Tibial artery (tissue), 4 donors: ENCODE measurements around the gene LIMS1.
"Not testable (repeated sequence)": the region's sequence is repeated elsewhere in the genome, so short reads cannot be mapped to it uniquely, and the experiment has no call there.

Experiments
- DNase-seq, 2 donors: peaks; one replicate each; pipeline ENCODE4 v3.0.0-alpha.2; 2019
- H3K27ac ChIP-seq, 2 donors: fragments of 200-600 bp; sonication (generic) in 1 of 2; 1 replicate in 1 of 2; 2 replicates in 1 of 2; pipeline ENCODE4 v1.5.1; 2018 to 2019; ENCODE audit warnings: mild to moderate bottlenecking in 1 of 2
- H3K27me3 ChIP-seq, 2 donors: fragments of 200-600 bp; sonication (generic) in 1 of 2; one replicate each; pipeline versions ENCODE4 v1.5.1 to v1.6.0; 2016 to 2019
- H3K36me3 ChIP-seq, 3 donors: fragments of 200-600 bp; sonication (generic) in 2 of 3; one replicate each; pipeline ENCODE4 v1.5.1; 2016 to 2019; ENCODE audit warnings: mild to moderate bottlenecking in 2 of 3
- H3K4me1 ChIP-seq, 4 donors: fragments of 200-600 bp; sonication (generic) in 2 of 4; 1 replicate in 3 of 4; 2 replicates in 1 of 4; pipeline ENCODE4 v1.5.1; 2016 to 2019
- H3K4me3 ChIP-seq, 2 donors: fragments of 200-600 bp; sonication (generic) in 1 of 2; 1 replicate in 1 of 2; 2 replicates in 1 of 2; pipeline ENCODE4 v1.5.1; 2018 to 2019; ENCODE audit warnings: mild to moderate bottlenecking in 2 of 2
- H3K9me3 ChIP-seq, 3 donors: fragments of 200-600 bp; sonication (generic) in 1 of 3; one replicate each; pipeline ENCODE4 v1.5.1; 2016 to 2019
- intact Hi-C: fragments of 100-400 bp; cut with DNase I; formaldehyde crosslinking; loops from one replicate; pipeline ENCODE4 v1.15.0; 2023; ENCODE audit warnings: low total_unique reads
- TF ChIP-seq, protein P1 (sequence below), 2 experiments: fragments of 200-600 bp in 1 of 2; fragments of 450-650 bp in 1 of 2; IDR thresholded peaks; one replicate each; pipeline ENCODE4 v1.5.1; 2017 to 2019; ENCODE audit warnings: antibody characterized with exemption in 2 of 2, mild to moderate bottlenecking in 1 of 2, moderate library complexity in 1 of 2

Gene LIMS1

GRCh38 chr2:108707300-108707699, 173.0 kb downstream of the LIMS1 start:
- TF ChIP-seq, protein P1, sequence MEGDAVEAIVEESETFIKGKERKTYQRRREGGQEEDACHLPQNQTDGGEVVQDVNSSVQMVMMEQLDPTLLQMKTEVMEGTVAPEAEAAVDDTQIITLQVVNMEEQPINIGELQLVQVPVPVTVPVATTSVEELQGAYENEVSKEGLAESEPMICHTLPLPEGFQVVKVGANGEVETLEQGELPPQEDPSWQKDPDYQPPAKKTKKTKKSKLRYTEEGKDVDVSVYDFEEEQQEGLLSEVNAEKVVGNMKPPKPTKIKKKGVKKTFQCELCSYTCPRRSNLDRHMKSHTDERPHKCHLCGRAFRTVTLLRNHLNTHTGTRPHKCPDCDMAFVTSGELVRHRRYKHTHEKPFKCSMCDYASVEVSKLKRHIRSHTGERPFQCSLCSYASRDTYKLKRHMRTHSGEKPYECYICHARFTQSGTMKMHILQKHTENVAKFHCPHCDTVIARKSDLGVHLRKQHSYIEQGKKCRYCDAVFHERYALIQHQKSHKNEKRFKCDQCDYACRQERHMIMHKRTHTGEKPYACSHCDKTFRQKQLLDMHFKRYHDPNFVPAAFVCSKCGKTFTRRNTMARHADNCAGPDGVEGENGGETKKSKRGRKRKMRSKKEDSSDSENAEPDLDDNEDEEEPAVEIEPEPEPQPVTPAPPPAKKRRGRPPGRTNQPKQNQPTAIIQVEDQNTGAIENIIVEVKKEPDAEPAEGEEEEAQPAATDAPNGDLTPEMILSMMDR (IDR thresholded peaks at IDR 0.05) = no peak
- DNase-seq = no peak
- H3K9me3 ChIP-seq = peaks cover 0 to 8% (median 8%) of the 10 kb centered on the region in 3 donors
- intact Hi-C loops = no loop called here
- H3K27me3 ChIP-seq = no peaks in the 10 kb centered on the region
- H3K36me3 ChIP-seq = no peaks in the 10 kb centered on the region
- no peaks in the 10 kb centered on the region for H3K4me1 ChIP-seq
- H3K27ac ChIP-seq = no peak overlapping the region
- H3K4me3 ChIP-seq = no peak overlapping the region

DNA sequence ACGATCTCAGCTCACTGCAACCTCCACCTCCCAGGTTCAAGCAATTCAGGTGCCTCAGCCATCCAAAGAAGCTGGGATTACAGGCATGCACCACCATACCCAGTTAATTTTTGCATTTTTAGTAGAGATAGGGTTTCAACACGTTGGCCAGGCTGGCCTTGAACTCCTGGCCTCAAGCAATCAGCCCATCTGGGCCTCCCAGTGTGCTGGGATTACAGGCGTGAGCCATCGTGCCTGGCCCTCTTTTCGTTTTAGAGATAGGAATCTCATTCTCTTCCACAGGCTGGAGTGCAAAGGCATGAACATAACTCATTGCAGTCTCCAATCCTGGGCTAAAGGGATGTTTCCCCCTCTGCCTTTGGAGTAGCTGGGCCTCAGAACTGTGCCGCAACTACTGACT, 182.7 kb downstream of the LIMS1 start:
- DNase-seq, H3K27me3 ChIP-seq: not testable (repeated sequence)

DNA sequence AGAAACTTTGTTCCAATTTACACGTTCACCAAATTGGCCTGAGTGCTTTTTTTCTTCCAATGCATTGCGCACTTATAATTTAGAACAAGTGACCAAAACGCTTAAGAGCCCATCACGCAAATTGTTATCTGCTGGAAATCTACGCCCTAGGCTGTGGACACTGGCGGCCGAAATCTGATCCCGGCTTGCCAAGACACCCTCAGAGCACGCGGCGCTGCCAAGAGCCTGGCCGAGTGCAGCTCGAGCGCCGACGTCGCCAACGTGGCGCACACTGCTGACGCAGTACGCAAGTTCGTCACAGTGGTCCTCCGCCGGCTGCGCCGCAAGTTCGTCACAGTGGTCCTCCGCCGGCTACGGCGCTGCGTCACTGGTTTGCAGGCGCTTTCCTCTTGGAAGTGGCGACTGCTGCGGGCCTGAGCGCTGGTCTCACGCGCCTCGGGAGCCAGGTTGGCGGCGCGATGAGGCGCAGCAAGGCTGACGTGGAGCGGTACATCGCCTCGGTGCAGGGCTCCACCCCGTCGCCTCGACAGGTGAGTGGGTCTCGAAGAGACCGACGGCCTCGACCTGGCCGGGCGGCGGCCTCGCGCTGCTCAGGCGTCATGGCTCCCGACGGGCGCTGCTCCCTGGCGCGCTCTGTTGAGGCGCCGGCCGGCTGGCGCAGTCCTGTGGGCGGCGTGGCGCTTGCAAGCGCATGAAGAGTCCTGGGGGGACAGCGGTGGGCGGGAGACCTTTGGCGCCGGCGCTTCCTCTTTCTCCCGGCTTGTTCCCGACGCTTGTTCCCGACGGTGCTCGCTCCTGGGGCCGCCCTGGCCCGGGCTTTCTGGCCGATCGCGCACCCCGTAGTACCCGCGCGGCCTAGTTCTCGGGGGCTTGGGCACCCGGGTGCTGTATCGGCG, 185.1 kb downstream of the LIMS1 start, which contains the start of gene RANBP2:
TSS of gene RANBP2 (plus strand) at position 334 of the 896 bp plus-strand sequence. CDS start at position 459, 125 bp downstream.
- peak; percentile 90 to 97 for DNase-seq
- Histone ChIP-seq H3K4me3 (peak within 1 kb of the TSS; percentile 67 to 83), H3K4me1 (peaks cover 4 to 28% (median 9%) of the 10 kb centered on the region in 4 donors), H3K27ac (peak within 1 kb of the TSS; percentile 89 to 95), H3K27me3 (no peaks in the 10 kb centered on the region), H3K36me3 (no peaks in the 10 kb centered on the region), H3K9me3 (no peaks in the 10 kb centered on the region)
- intact Hi-C loops = no loop called here
- TF ChIP-seq, protein P1 (IDR thresholded peaks at IDR 0.05) = no peak

More for the DNA sequence above, 182.7 kb downstream of the LIMS1 start:
- peaks cover 4 to 13% (median 7%) of the 10 kb centered on the region in 4 donors for H3K4me1 ChIP-seq
- H3K27ac ChIP-seq, H3K9me3 ChIP-seq, intact Hi-C loops, H3K36me3 ChIP-seq, H3K4me3 ChIP-seq: not testable (repeated sequence)

DNA sequence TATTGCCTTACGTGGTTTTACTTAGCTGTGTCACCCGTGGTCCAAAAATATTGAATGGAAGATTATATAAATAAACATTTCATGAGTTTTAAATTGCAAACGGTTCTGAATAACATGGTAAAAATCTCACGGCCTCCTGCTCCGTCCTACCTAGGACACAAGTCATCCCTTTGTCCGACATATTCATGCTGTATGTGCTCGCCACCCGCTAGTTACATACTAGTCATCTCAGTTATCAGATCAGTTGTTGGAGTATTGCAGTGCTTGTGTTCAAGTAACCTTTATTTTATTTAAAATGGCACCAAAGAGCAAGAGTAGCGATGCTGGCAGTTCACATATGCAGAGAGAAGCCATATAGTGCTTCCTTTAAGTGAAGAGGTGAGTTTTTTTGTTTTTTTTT, 191.8 kb downstream of the LIMS1 start:
- H3K27me3 ChIP-seq, H3K36me3 ChIP-seq, H3K9me3 ChIP-seq, H3K27ac ChIP-seq, intact Hi-C loops, H3K4me3 ChIP-seq, DNase-seq: not testable (repeated sequence)
- H3K4me1 ChIP-seq = peaks cover 0 to 45% (median 6%) of the 10 kb centered on the region in 4 donors

- H3K27ac ChIP-seq, DNase-seq, H3K27me3 ChIP-seq, H3K9me3 ChIP-seq, H3K4me3 ChIP-seq, H3K4me1 ChIP-seq, intact Hi-C loops: not testable (repeated sequence)
- peaks cover 16 to 44% (median 39%) of the 10 kb centered on the region in 3 donors for H3K36me3 ChIP-seq
These were observed 200.4 kb downstream of the LIMS1 start for GRCh38 chr2:108734656-108735055.
